NCI-H510A (cell line): Measurements from ENCODE around the gene GSE1.

Source experiments
- DNase-seq: peaks from one replicate; lab custom pipeline; 2025; lab: John Stamatoyannopoulos, UW

GSE1 gene

GRCh38 chr16:85574672-85575475 lies 38.2 kb upstream of the GSE1 start:
- DNase-seq, result no peak

- DNase-seq, result no peak
These were observed 37.2 kb upstream of the GSE1 start for GRCh38 chr16:85575920-85576319.

DNA sequence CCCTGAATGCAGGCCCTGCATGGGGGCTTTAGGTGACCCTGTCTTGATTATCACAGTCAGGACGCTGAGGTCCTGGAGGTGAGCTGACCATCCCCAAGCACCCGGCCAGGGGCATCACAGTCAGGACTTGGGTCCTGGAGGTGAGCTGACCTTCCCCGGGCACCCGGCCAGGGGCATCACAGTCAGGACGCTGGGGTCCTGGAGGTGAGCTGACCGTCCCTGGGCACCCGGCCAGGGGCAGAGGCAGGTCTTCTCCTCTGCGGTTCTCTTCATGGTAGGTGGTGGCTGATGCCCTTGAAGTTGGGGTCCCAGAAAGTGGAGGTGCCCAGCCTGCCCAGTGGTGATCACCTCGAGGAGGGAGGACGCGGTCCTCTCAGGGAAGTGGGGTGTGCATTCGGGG lies 36.2 kb upstream of the GSE1 start:
- no peak for DNase-seq

- no peak for DNase-seq
These were observed 35.1 kb upstream of the GSE1 start for GRCh38 chr16:85577899-85578598.

DNA sequence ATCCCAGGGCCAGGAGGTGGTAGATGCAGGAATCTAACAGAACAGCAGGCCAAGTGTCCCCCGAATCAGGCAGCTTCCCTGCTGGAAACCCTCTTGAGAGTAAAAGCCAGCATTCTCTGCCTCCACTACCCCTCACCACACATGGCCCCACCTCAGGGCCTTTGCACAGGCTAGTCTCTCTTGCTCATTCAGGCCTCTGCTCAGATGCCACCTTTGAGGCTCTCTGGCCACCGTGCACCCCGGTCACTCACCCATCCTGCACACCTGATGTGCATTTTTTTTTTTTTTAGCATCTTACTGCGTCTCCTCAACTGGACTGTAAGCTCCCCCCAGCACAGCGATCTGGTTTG lies 34.5 kb upstream of the GSE1 start:
- no peak for DNase-seq

DNA sequence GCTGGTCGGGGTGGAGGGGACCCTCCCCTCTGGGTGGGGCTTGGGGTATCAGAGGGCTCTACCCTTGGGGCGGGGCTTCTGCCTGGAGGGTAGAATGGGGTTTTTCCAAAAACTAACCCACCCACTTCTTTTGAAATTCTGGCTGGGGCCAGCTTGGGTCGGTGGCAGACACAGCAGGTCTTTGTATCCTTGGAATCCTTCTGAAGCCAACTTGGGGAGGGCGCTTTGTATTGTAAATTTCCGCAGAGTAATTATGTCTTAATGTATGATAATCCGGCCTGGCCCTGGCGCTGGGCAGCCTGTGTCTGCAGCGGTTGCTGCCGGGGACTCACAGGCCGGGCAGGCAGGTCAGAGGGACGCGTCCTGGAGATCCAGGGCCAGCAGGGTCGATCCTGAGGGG lies 33.9 kb upstream of the GSE1 start:
- no peak for DNase-seq

GRCh38 chr16:85579923-85580580 lies 33.1 kb upstream of the GSE1 start:
- no peak for DNase-seq

DNA sequence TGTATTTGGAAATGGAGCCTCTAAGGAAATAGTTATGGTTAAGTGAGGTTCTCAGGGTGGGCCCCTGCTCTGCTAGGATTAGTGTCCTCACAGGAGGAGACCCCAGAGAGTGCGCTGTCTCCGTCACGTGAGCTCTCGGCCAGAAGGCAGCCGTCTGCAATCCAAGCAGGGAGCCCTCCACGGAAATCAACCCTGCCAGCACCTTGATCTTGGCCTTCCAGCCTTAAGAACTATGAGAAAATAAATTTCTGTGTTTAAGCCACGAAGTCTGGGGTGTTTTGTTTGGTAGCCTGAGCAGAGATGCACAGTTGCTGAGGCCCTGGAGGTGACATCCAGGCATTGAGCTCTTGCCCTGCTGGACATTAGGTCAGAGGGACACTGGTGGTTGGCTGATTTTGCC lies 32.4 kb upstream of the GSE1 start:
- no peak for DNase-seq

DNA sequence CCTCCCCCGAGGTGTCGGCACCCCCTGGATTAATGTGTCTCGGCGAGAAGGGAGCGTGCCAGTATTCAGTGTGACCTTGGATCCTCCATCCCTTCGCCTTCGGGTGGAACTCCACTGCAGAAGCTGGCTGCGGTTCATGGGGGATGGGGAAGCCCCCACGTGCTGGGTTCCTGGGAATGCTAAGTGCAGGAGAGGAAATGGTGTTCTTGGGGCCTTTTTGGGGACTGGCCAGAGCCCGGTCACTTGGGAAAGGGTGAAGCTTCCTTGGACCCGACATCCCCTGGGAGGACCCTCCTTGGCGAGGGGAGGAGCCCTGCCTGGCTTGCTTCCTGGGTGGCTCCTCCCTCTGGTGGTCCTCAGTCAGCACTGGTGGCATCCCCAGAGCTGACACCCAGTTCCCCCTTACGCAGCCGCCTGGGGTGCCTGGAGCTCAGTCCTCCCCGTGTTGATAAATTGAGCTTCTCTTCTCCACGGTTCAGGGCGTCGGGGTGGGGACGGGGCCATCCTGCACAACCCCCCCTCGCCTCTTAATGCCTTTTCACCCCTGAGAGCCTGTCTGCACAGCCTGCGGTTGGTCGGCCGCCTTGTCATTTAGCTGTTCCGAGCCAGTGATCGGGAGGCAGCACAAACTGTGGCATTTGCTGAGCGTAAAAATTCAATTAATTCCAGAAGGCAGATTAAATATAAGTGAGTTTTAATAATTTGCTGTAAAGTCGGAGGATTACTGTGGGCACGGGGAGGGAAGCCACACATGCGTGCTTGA lies 30.7 kb upstream of the GSE1 start:
- no peak for DNase-seq

DNA sequence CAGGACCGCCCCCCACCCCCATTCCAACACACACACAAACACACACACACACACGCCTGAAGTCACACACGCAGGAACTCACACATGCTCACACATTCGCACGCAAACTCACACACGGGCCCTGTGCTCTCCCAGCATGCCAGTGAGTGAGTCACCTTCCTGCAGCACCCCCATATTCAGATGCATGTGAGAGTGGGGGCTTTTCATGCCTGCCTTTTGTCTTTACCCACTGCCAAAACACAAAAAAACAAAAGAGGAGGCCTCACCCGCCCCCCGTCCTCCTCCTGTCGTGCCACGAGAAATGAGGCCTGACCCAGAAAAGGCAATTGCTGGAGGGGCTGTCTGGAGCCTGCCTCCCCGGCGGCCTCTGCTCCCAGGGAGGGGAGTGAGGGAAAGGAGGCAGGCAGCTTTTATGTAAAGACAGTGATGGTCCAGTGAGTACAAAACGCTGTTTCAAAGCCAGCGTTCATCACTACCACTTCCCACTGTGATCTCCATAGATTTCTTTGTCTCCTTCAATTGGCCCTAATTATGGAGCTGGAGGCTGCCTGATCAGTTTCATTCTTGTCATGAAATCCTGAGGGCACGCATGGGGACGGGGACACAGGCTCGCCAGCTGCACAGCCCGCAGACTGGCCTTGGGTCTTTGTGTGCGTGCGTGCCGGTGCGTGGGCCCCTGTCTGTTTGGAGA lies 29.5 kb upstream of the GSE1 start:
- no peak for DNase-seq

GRCh38 chr16:85584267-85584666 lies 28.9 kb upstream of the GSE1 start:
- no peak for DNase-seq

- DNase-seq, result no peak
These were observed 28.3 kb upstream of the GSE1 start for GRCh38 chr16:85584819-85585282.

DNA sequence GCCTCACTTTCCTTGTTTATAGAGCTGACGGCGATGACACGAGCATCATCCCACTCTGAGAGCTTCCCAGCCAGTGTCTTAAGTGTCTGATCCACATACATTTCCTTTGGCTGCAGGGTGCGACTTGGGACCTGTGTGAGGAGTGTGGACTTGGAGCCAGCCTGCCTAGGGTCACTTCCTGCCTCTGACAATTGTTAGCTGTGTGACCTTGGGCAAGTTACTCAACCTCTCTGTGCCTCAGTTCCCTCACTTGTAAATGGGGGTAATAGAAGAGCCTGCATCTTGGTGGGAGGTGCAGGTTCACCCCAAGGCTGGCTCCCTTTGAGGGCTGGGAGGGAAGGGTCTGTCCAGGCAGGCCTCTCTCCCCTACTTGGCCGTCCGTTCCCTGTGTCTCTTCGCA lies 27.4 kb upstream of the GSE1 start:
- DNase-seq, result no peak

- no peak for DNase-seq
These were observed 26.6 kb upstream of the GSE1 start for GRCh38 chr16:85586380-85587104.

- no peak for DNase-seq
These were observed 25.2 kb upstream of the GSE1 start for GRCh38 chr16:85587762-85588556.

DNA sequence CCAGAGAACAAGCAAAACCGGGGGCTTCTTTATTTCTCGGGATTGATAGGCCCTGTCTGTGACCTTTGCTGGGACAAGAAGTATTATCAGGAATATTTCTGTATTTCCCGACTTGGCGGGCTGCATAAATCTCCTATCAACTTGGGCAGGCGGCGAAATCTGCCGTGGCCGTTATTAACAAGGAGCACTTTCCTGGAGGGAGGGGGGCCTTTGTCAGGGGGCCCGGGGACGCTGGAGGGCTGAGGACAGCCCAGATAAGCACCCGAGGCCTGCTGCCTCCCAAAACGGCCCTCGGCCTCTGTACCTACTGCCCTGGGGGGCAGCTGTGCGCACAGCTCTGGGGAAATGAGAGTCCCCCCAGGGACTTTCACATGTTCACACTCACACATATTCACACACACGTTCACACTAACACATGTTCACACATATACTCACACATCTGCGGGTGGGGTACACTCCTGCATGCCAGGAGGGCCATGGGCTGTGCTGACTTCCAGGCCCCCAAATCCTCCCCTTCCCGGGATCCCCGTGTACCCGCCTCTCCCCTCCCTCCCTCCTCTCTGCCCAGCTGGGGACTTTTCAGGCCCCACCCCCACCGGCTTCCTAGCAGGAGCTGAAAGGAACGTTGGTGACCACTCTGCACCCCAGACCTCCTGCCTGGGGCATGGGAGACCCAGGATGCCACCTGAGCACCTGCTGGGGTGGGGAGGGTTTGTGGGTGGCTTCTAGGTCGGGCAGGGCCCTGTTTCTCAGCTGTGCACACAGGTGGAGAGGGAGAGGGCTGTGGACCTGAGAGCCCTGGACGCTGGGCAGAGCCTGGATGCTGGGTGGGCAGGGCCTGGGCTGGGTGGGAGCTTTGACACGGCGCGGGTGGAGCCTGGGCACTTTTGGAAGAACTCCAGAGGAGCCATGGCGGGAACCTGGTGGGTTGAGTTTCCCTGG lies 24.3 kb upstream of the GSE1 start:
- DNase-seq, result no peak

DNA sequence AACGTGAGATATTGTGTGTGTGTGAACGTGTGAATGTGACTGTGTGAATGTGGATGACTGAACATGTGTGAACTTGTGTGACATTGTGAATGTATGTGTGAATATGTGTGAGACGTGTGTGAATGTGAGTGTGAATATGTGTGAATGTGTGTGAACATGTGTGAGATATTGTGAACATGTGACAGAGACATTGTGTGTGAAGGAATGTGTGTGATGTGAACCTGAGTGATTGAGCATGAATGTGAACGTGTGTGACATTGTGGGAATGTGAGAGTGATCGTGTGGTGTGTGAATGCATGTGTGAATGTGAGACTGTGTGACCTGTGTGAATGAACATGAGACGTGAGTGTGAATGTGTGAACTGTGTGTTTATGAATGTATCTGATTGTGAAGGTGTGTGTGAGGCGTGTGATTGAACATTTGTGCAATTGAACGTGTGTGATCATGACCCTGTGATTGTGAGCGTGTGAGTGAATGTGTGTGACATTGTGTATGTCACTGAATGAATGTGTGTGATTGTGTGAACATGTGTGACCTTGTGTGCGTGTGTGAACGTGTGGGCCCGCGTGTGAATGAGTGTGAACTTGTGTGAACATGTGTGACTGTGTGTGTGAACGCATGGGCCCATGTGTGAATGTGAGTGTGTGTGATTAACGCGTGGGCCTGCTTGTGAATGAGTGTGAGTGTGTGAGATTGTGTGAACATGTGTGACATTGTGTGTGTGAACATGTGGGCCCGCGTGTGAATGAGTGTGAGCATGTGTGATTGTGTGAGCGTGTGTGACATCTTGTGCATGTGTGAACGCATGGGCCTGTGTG lies 23.2 kb upstream of the GSE1 start:
- no peak for DNase-seq

GRCh38 chr16:85590506-85590832 lies 22.7 kb upstream of the GSE1 start:
- DNase-seq, result no peak
